Left ventricle myocardium superior (tissue), 1 donor: ENCODE data around the gene FHIT. TPM values are rescaled to one million over a fixed set of nuclear protein-coding genes. Genes with fewer than 3 reads are reported as not detected.

Source experiments
- ATAC-seq: fragments of 200-7000 bp; cut with Tn5 transposase; one replicate; pipeline ENCODE4 v1.9.1; 2020; ENCODE audit warnings: mild to moderate bottlenecking, moderate library complexity
- DNase-seq: peaks from one replicate; pipeline ENCODE4 v3.0.0-alpha.2; 2020
- intact Hi-C: fragments of 100-400 bp; cut with micrococcal nuclease; formaldehyde crosslinking; loops from one replicate; pipeline ENCODE4 v1.11.0; 2022
- total RNA-seq: library from RNA; stranded (reverse); fragmentation: NEBNext Ultra II Directional; extraction: Animal tissue kit (Norgen Biotek cat#: 25700); gene quantifications from one replicate; pipeline ENCODE4 v1.2.1, GENCODE V29; 2021
- donor health status: DM: no; HTN: yes; CAD: no; lungs with severe emphysema.

Gene FHIT
- total RNA-seq, 1 donor from 2014 or later = 18.2 TPM

- DNase-seq (no peak), ATAC-seq (no peak)
- intact Hi-C loops = no loop called here
Measured at GRCh38 chr3:60760145-60760544, 491.1 kb downstream of the FHIT start.

- DNase-seq (no peak), ATAC-seq (no peak)
- intact Hi-C loops = no loop called here
Measured at GRCh38 chr3:60759439-60759838, 491.8 kb downstream of the FHIT start.

- DNase-seq (no peak), ATAC-seq (no peak)
- intact Hi-C loops = no loop called here
Measured at GRCh38 chr3:60758831-60759230, 492.4 kb downstream of the FHIT start.

GRCh38 chr3:60758171-60758570 is 493.1 kb downstream of the FHIT start:
- no peak for DNase-seq
- intact Hi-C loops = no loop called here
- ATAC-seq = no peak

GRCh38 chr3:60757724-60758123 is 493.5 kb downstream of the FHIT start:
- ATAC-seq = peak; percentile 55
- intact Hi-C loops = no loop called here

GRCh38 chr3:60756241-60757030 is 494.8 kb downstream of the FHIT start:
- DNase-seq (no peak), ATAC-seq (no peak)
- intact Hi-C loops = no loop called here

More at GRCh38 chr3:60757724-60758123, 493.5 kb downstream of the FHIT start:
- DNase-seq = no peak

GRCh38 chr3:60755094-60755493 is 496.2 kb downstream of the FHIT start:
- intact Hi-C loops = no loop called here
- ATAC-seq = peak; percentile 41
- DNase-seq = peak; percentile 27

- ATAC-seq (no peak), DNase-seq (no peak)
- intact Hi-C loops = no loop called here
Measured at GRCh38 chr3:60754617-60755016, 496.6 kb downstream of the FHIT start.

- intact Hi-C loops = no loop called here
- no peak for ATAC-seq
- no peak for DNase-seq
Measured at GRCh38 chr3:60752809-60753208, 498.4 kb downstream of the FHIT start.

GRCh38 chr3:60746695-60747416 is 504.4 kb downstream of the FHIT start:
- ATAC-seq = no peak
- intact Hi-C loops = no loop called here
- DNase-seq = no peak

GRCh38 chr3:60746043-60746638 is 505.1 kb downstream of the FHIT start:
- intact Hi-C loops = no loop called here
- ATAC-seq = no peak

GRCh38 chr3:60743631-60744164 is 507.6 kb downstream of the FHIT start:
- DNase-seq (no peak), ATAC-seq (peak; percentile 82)
- intact Hi-C loops = no loop called here

More at GRCh38 chr3:60746043-60746638, 505.1 kb downstream of the FHIT start:
- no peak for DNase-seq

GRCh38 chr3:60742606-60743145 is 508.6 kb downstream of the FHIT start:
- intact Hi-C loops = no loop called here
- peak; percentile 86 for ATAC-seq
- peak; percentile 34 for DNase-seq

- DNase-seq = no peak
- intact Hi-C loops = no loop called here
- no peak for ATAC-seq
Measured at GRCh38 chr3:60737633-60738399, 513.4 kb downstream of the FHIT start.

- intact Hi-C loops = no loop called here
- DNase-seq (no peak), ATAC-seq (no peak)
Measured at GRCh38 chr3:60730371-60730770, 520.9 kb downstream of the FHIT start.

GRCh38 chr3:60729056-60729455 is 522.2 kb downstream of the FHIT start:
- intact Hi-C loops = no loop called here
- no peak for ATAC-seq

GRCh38 chr3:60728006-60728405 is 523.2 kb downstream of the FHIT start:
- no peak for DNase-seq
- ATAC-seq = no peak
- intact Hi-C loops = no loop called here

More at GRCh38 chr3:60729056-60729455, 522.2 kb downstream of the FHIT start:
- DNase-seq = no peak

- ATAC-seq = no peak
- intact Hi-C loops = no loop called here
- DNase-seq = no peak
Measured at GRCh38 chr3:60720736-60721135, 530.5 kb downstream of the FHIT start.

GRCh38 chr3:60716573-60716972 is 534.7 kb downstream of the FHIT start:
- DNase-seq (no peak), ATAC-seq (no peak)
- intact Hi-C loops = no loop called here
